Middle frontal gyrus (tissue), 1 donor: ENCODE data around the gene NFATC4.
"Not testable (repeated sequence)": the region's sequence is repeated elsewhere in the genome, so short reads cannot be mapped to it uniquely, and the experiment has no call there.

Experiments used
- DNase-seq: peaks from one replicate; pipeline ENCODE4 v3.0.0-alpha.2; 2015; ENCODE audit warnings: low spot score; ENCODE audit errors: extremely low spot score

The NFATC4 gene

GRCh38 chr14:24367514-24368211 lies at the start of gene NFATC4:
TSS of gene NFATC4 (plus strand) at chr14:24368184. CDS start at chr14:24368341, 157 bp downstream.
- DNase-seq = no peak

- DNase-seq = no peak
Observed at GRCh38 chr14:24321212-24321975, 46.6 kb upstream of the NFATC4 start.

GRCh38 chr14:24322672-24323071 lies 45.3 kb upstream of the NFATC4 start:
- no peak for DNase-seq

- DNase-seq = no peak
Observed at GRCh38 chr14:24323341-24323740, 44.6 kb upstream of the NFATC4 start.

GRCh38 chr14:24324024-24324423 lies 44.0 kb upstream of the NFATC4 start:
- DNase-seq = no peak

- DNase-seq = no peak
Observed at GRCh38 chr14:24325041-24325530, 42.9 kb upstream of the NFATC4 start.

GRCh38 chr14:24325963-24326362 lies 42.0 kb upstream of the NFATC4 start:
- DNase-seq = no peak

GRCh38 chr14:24327303-24327702 lies 40.7 kb upstream of the NFATC4 start:
- DNase-seq = no peak

- not testable (repeated sequence) for DNase-seq
Observed at GRCh38 chr14:24327914-24328313, 40.1 kb upstream of the NFATC4 start.

- DNase-seq = no peak
Observed at GRCh38 chr14:24329073-24329663, 38.8 kb upstream of the NFATC4 start.

GRCh38 chr14:24329736-24330135 lies 38.2 kb upstream of the NFATC4 start:
- no peak for DNase-seq

- DNase-seq = no peak
Observed at GRCh38 chr14:24330973-24331674, 36.9 kb upstream of the NFATC4 start.

- DNase-seq = no peak
Observed at GRCh38 chr14:24331731-24332267, 36.2 kb upstream of the NFATC4 start.

GRCh38 chr14:24332268-24332993 lies 35.6 kb upstream of the NFATC4 start:
- no peak for DNase-seq

GRCh38 chr14:24334431-24335291 lies 33.3 kb upstream of the NFATC4 start, which contains the start of gene ADCY4:
TSS of gene ADCY4 (minus strand) at chr14:24335071. CDS start at chr14:24334652, 419 bp downstream.
- DNase-seq = no peak

GRCh38 chr14:24335461-24336171 lies 32.4 kb upstream of the NFATC4 start:
- no peak for DNase-seq

- DNase-seq = no peak
Observed at GRCh38 chr14:24337144-24337823, 30.7 kb upstream of the NFATC4 start.

GRCh38 chr14:24337824-24338175 lies 30.2 kb upstream of the NFATC4 start:
- no peak for DNase-seq
